Thyroid gland (tissue), 4 donors: ENCODE measurements around the gene SEMA7A.

Experiments
- POLR2A ChIP-seq, 2 donors: fragments of 450-650 bp; IDR thresholded peaks; one replicate each; pipeline ENCODE4 v1.6.1; 2017; ENCODE audit warnings: antibody characterized with exemption in 2 of 2, mild to moderate bottlenecking in 2 of 2, moderate library complexity in 1 of 2
- TF ChIP-seq, protein P1 (sequence below), 6 experiments: fragments of 200-600 bp in 3 of 6; fragments of 450-650 bp in 3 of 6; sonication (generic) in 3 of 6; IDR thresholded peaks; one replicate each; pipeline ENCODE4 v1.5.1; 2016 to 2019; ENCODE audit warnings: antibody characterized with exemption in 6 of 6, mild to moderate bottlenecking in 2 of 6, inconsistent platforms in 1 of 6, moderate library complexity in 1 of 6

GRCh38 chr15:74369084-74369745, 64.5 kb downstream of the SEMA7A start:
- TF ChIP-seq POLR2A (IDR thresholded peaks at IDR 0.05), result no peak
- TF ChIP-seq, protein P1, sequence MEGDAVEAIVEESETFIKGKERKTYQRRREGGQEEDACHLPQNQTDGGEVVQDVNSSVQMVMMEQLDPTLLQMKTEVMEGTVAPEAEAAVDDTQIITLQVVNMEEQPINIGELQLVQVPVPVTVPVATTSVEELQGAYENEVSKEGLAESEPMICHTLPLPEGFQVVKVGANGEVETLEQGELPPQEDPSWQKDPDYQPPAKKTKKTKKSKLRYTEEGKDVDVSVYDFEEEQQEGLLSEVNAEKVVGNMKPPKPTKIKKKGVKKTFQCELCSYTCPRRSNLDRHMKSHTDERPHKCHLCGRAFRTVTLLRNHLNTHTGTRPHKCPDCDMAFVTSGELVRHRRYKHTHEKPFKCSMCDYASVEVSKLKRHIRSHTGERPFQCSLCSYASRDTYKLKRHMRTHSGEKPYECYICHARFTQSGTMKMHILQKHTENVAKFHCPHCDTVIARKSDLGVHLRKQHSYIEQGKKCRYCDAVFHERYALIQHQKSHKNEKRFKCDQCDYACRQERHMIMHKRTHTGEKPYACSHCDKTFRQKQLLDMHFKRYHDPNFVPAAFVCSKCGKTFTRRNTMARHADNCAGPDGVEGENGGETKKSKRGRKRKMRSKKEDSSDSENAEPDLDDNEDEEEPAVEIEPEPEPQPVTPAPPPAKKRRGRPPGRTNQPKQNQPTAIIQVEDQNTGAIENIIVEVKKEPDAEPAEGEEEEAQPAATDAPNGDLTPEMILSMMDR (IDR thresholded peaks at IDR 0.05), result no peak
